A549 (cell line): ENCODE measurements around the gene KBTBD8. TPM values are rescaled to one million over a fixed set of nuclear protein-coding genes. Genes with fewer than 3 reads are reported as not detected.

Source experiments
- ATAC-seq, 2 experiments: fragments of 200-7000 bp in 1 of 2; fragments of >200 bp in 1 of 2; cut with Nextera tagmentation in 1 of 2; cut with Tn5 transposase in 1 of 2; 3 replicates each; pipeline versions ENCODE4 v1.8.0 to v1.9.1; 2018 to 2020; ENCODE audit warnings: mild to moderate bottlenecking in 1 of 2, moderate library complexity in 1 of 2
- CTCF ChIA-PET: fragments of 300-600 bp; sonication (Branson Sonifier 250); formaldehyde crosslinking; extraction: SDS; loops from one replicate; lab custom pipeline; 2021; ENCODE audit warnings: antibody characterized with exemption, inconsistent platforms; lab: Yijun Ruan, JAX
- POLR2A ChIA-PET: fragments of 350-600 bp; formaldehyde crosslinking; extraction: SDS; loops from one replicate; lab custom pipeline; 2021; ENCODE audit warnings: antibody characterized with exemption, inconsistent platforms; lab: Yijun Ruan, JAX
- DNase-seq, 2 experiments: peaks; one replicate each; pipeline versions ENCODE4 v3.0.0 to v3.0.0-alpha.2; 2011 to 2016; ENCODE audit warnings: low read depth in 1 of 2, low spot score in 1 of 2
- FAIRE-seq: peaks from 2 replicates; lab custom pipeline; 2011; peaks lifted over from hg19 to GRCh38; lab: Jason Lieb, UNC
- H3K27ac ChIP-seq, 2 experiments: fragments of >200 bp; sonication (Bioruptor Twin); formaldehyde crosslinking; 3 replicates each; pipeline ENCODE4 v1.5.1; 2016 to 2017
- H3K4me1 ChIP-seq: fragments of >200 bp; sonication (Bioruptor Twin); formaldehyde crosslinking; 3 replicates; pipeline ENCODE4 v1.6.1; 2016
- H3K4me2 ChIP-seq: fragments of >200 bp; sonication (Bioruptor Twin); formaldehyde crosslinking; 3 replicates; pipeline ENCODE4 v1.6.1; 2016
- H3K4me3 ChIP-seq: fragments of >200 bp; sonication (Bioruptor Twin); formaldehyde crosslinking; 3 replicates; pipeline ENCODE4 v1.5.1; 2016
- H3K9me3 ChIP-seq: fragments of >200 bp; sonication (Bioruptor Twin); formaldehyde crosslinking; 3 replicates; pipeline ENCODE4 v1.6.1; 2016
- BHLHE40 ChIP-seq: IDR thresholded peaks from 2 replicates; pipeline ENCODE4 v1.6.1; 2012; ENCODE audit warnings: low read depth, low read length, inconsistent platforms
- CBX8 ChIP-seq: fragments of 200-600 bp; sonication (generic); IDR thresholded peaks from 2 replicates; pipeline ENCODE4 v1.6.1; 2016
- CEBPB ChIP-seq, 2 experiments: fragments of >200 bp in 1 of 2; sonication (Bioruptor Twin) in 1 of 2; formaldehyde crosslinking in 1 of 2; IDR thresholded peaks; 2 replicates each; pipeline ENCODE4 v1.6.1; 2012 to 2016
- CHD4 ChIP-seq: fragments of 200-600 bp; sonication (generic); IDR thresholded peaks from 2 replicates; pipeline ENCODE4 v1.6.1; 2016; ENCODE audit warnings: antibody characterized with exemption, mild to moderate bottlenecking, borderline replicate concordance
- EHF ChIP-seq: fragments of 250-450 bp; sonication (Bioruptor Pico); IDR thresholded peaks from 2 replicates; pipeline ENCODE4 v1.5.0; 2020; ENCODE audit warnings: mild to moderate bottlenecking
- ESRRA ChIP-seq: fragments of 150-350 bp; IDR thresholded peaks from 2 replicates; pipeline ENCODE4 v1.6.1; 2014; ENCODE audit warnings: mild to moderate bottlenecking, low read length, borderline replicate concordance
- FOSB ChIP-seq: fragments of 250-450 bp; sonication (Bioruptor Pico); IDR thresholded peaks from 2 replicates; pipeline ENCODE4 v1.5.0; 2020; ENCODE audit warnings: mild to moderate bottlenecking, moderate library complexity
- HEYL ChIP-seq: fragments of 250-450 bp; sonication (Bioruptor Pico); IDR thresholded peaks from 2 replicates; pipeline ENCODE4 v1.8.0; 2021; ENCODE audit warnings: mild to moderate bottlenecking, moderate library complexity
- HOXB13 ChIP-seq: fragments of 250-450 bp; sonication (Bioruptor Pico); IDR thresholded peaks from 2 replicates; pipeline ENCODE4 v1.5.0; 2020; ENCODE audit warnings: low read depth, mild to moderate bottlenecking, moderate library complexity
- JUN ChIP-seq, 2 experiments: fragments of >200 bp; sonication (Bioruptor Twin); formaldehyde crosslinking; IDR thresholded peaks; 2 replicates in 1 of 2; 3 replicates in 1 of 2; pipeline ENCODE4 v1.6.1; 2016 to 2017
- KDM1A ChIP-seq: fragments of 200-600 bp; sonication (generic); IDR thresholded peaks from 2 replicates; pipeline ENCODE4 v1.6.1; 2016; ENCODE audit warnings: low read depth, mild to moderate bottlenecking
- POLR2A ChIP-seq: IDR thresholded peaks from 2 replicates; pipeline ENCODE4 v1.6.1; 2012; ENCODE audit warnings: mild to moderate bottlenecking, low read length
- RAD21 ChIP-seq, 2 experiments: fragments of >200 bp in 1 of 2; sonication (Bioruptor Twin) in 1 of 2; formaldehyde crosslinking in 1 of 2; IDR thresholded peaks in 1 of 2; conservative IDR thresholded peaks in 1 of 2; 2 replicates in 1 of 2; 3 replicates in 1 of 2; pipeline ENCODE4 v1.6.1; 2012 to 2018; ENCODE audit warnings: inconsistent platforms in 1 of 2
- RCOR1 ChIP-seq: fragments of 150-350 bp; IDR thresholded peaks from 2 replicates; pipeline ENCODE4 v1.6.1; 2014; ENCODE audit warnings: antibody characterized with exemption, low read length, low read depth
- SMC3 ChIP-seq: fragments of >200 bp; sonication (Bioruptor Twin); formaldehyde crosslinking; IDR thresholded peaks from 3 replicates; pipeline ENCODE4 v1.6.1; 2018; ENCODE audit warnings: inconsistent platforms
- TFCP2L1 ChIP-seq: fragments of 250-450 bp; sonication (Bioruptor Pico); IDR thresholded peaks from 2 replicates; pipeline ENCODE4 v1.5.0; 2021; ENCODE audit warnings: mild to moderate bottlenecking
- ZFP36 ChIP-seq: fragments of 450-650 bp; IDR thresholded peaks from 2 replicates; pipeline ENCODE4 v1.6.1; 2014; ENCODE audit warnings: borderline replicate concordance; ENCODE audit not compliant: partially characterized antibody
- WGBS: methylation state at CpG from one replicate; pipeline ENCODE4 v1.1.6; 2017; ENCODE audit errors: missing lambda C conversion rate; 5-methylcytosine and 5-hydroxymethylcytosine counted together
- polyA plus RNA-seq, 4 experiments: library from polyadenylated mRNA; depleted of rRNA in 3 of 4; stranded (reverse); fragments of >200 nt; fragmentation: RNase III in 1 of 4; extraction: RNeasy Plus Mini Kit Qiagen cat#74134 plus additional on column Dnase treatment in 1 of 4; gene quantifications; 2 replicates in 3 of 4; 3 replicates in 1 of 4; pipeline ENCODE4 v1.2.3, GENCODE V29; 2011 to 2017
- TF ChIP-seq, protein P1 (sequence below): IDR thresholded peaks from 2 replicates; pipeline ENCODE4 v1.6.1; 2012
- TF ChIP-seq, protein P2 (sequence below): fragments of >200 bp; sonication (Bioruptor Twin); formaldehyde crosslinking; IDR thresholded peaks from 2 replicates; pipeline ENCODE4 v1.6.1; 2016
- TF ChIP-seq, protein P3 (sequence below): fragments of 250-450 bp; sonication (Bioruptor Pico); IDR thresholded peaks from 2 replicates; pipeline ENCODE4 v1.5.0; 2021; ENCODE audit warnings: mild to moderate bottlenecking, moderate library complexity, borderline replicate concordance
- TF ChIP-seq, protein P4 (sequence below): IDR thresholded peaks from 2 replicates; pipeline ENCODE4 v1.6.1; 2012
- TF ChIP-seq, protein P5 (sequence below): fragments of >200 bp; sonication (Bioruptor Twin); formaldehyde crosslinking; IDR thresholded peaks from 3 replicates; pipeline ENCODE4 v1.5.1; 2016

Gene KBTBD8
- polyA plus RNA-seq, 2 of the 4 experiments (the other 2 are of a cell fraction) = 0.61 to 1.0 TPM

DNA sequence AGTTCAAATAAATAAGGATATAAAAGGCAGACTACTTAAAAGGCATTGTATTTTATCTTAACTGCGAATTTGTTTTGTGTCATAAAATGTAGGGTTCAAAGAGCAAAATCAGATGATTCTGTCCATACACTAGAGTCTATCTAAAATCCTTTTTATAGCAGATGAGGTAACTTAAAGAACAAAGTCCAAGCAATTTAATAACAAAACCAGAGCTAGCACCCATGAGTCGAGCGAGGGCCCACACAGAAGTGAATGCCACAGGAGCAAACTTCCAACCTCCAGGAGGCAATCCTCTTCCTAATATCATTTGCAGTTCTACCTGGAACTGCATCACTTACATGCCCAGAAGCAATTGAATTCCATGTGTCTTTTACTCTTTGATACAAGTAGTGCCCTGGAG is 35.4 kb upstream of the KBTBD8 start:
- POLR2A ChIA-PET = no interaction called here
- Histone ChIP-seq H3K4me1 (no peaks in the 10 kb centered on the region), H3K9me3 (no peaks in the 10 kb centered on the region), H3K27ac (no peak overlapping the region), H3K4me3 (no peak overlapping the region), H3K4me2 (no peak overlapping the region)
- no peak for ATAC-seq
- CTCF ChIA-PET = interaction anchor here (1.3 kb wide), 1 partner anchor 10 kb away, joined by 4 read pairs; no protein-coding TSS in a partner anchor
- TF ChIP-seq RCOR1 (no peak), TFCP2L1 (CRISPR knock-in tag) (no peak), ESRRA (no peak)
- FAIRE-seq = no peak
- no peak for DNase-seq
- WGBS = 20% methylated on average over 3 of the region's 3 CpGs

DNA sequence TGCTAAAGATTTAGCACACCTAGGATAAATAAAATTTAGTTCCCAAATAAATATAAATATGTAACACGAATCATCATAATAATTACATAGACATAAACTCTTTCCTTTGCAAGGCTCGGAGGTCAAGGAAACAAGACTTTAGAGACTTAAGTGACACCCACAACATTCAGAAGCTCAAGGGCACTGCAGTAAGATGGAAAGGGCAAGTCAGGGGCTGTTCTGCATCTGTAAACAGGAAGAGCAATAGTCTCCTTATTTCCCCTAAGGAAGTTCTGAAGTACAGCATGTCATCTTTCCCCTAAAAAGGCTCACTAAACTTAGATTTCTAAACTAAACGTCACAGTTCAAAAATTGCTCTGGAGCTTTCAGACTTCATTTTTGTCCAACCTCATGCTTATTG is 26.9 kb upstream of the KBTBD8 start:
- no peak for ATAC-seq
- Histone ChIP-seq H3K4me1 (no peaks in the 10 kb centered on the region), H3K27ac (no peak overlapping the region), H3K4me3 (no peak overlapping the region), H3K9me3 (no peaks in the 10 kb centered on the region), H3K4me2 (no peak overlapping the region)
- POLR2A ChIA-PET = no interaction called here
- CTCF ChIA-PET = interaction anchor here (1.2 to 3.9 kb wide), 9 partner anchors 9 to 1910 kb away, joined by 3 to 28 read pairs (median 5); no protein-coding TSS in a partner anchor
- TF ChIP-seq, protein P1, sequence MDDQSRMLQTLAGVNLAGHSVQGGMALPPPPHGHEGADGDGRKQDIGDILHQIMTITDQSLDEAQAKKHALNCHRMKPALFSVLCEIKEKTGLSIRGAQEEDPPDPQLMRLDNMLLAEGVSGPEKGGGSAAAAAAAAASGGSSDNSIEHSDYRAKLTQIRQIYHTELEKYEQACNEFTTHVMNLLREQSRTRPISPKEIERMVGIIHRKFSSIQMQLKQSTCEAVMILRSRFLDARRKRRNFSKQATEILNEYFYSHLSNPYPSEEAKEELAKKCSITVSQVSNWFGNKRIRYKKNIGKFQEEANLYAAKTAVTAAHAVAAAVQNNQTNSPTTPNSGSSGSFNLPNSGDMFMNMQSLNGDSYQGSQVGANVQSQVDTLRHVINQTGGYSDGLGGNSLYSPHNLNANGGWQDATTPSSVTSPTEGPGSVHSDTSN = no peak
- TF ChIP-seq, protein P2, sequence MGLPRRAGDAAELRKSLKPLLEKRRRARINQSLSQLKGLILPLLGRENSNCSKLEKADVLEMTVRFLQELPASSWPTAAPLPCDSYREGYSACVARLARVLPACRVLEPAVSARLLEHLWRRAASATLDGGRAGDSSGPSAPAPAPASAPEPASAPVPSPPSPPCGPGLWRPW = no peak
- no peak for TF ChIP-seq EHF (CRISPR knock-in tag)
- DNase-seq = no peak
- no peak for FAIRE-seq
- WGBS = 41% methylated on average over 3 of the region's 3 CpGs

DNA sequence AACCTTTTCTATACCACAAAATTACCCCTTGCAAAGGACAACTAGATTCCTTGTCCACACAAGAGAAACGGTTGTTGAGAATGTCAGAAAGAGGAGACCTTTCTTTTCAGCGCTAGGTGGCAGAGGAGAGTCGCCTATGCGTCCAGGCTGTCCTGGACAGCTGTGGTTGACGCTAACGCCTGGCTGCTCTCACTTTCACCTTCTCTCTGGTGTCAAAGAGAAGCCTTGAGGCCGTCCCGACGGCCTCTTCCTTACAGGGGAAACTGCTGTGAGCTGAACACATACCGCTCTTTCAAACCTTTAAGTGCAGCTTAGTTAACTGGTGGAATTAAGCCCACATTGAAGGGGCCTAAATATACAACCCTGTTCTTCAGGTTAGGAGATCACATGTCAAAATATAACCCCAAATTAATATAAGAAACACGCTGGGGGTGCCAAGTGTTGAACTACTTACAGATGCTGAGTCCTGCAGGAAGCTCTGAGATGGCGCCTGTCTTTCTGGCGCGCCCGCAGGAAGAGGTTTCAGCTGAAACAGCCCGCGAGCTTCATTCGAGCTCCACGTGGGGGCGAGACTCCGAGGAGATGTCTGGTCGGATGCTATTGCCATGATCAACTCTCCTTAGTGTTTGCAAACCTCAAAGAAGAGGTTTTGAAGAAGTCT is 26.1 kb upstream of the KBTBD8 start:
- DNase-seq = peak; percentile 52 to 55
- H3K4me3 ChIP-seq = peak overlapping the region; percentile 36

DNA sequence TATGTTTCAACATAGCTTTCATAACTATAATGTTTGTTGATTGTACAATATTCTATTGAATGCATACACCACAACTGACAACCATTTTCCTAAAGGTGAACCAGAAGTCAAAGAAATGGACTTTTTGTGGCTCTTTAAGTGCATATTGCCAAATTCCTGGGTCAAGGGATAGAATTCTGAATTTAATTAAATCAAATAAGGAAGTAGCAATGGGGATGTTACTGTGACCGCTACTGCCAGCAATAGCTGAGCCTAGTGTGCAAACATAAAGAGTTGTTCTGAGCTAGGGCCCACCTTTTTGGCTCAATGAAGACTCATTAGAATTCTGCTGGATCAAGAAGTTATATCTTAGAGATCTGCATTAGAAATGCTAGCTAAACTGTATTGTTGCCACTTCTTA is 17.3 kb upstream of the KBTBD8 start:
- FAIRE-seq (no peak), ATAC-seq (no peak), DNase-seq (no peak)
- 20% methylated on average over 1 of the region's 1 CpG for WGBS
- POLR2A ChIA-PET = no interaction called here
- no peak overlapping the region for H3K4me3 ChIP-seq
- H3K9me3 ChIP-seq = no peaks in the 10 kb centered on the region
- CTCF ChIA-PET = interaction anchor here (1.1 kb wide), 2 partner anchors 8 to 10 kb away, joined by 3 to 4 read pairs; no protein-coding TSS in a partner anchor
- H3K4me1 ChIP-seq = no peaks in the 10 kb centered on the region
- H3K27ac ChIP-seq = no peak overlapping the region
- H3K4me2 ChIP-seq = no peak overlapping the region
- TF ChIP-seq, protein P1 = no peak
- no peak for TF ChIP-seq POLR2A
- TF ChIP-seq CHD4 = no peak
- no peak for TF ChIP-seq SMC3
- TF ChIP-seq HOXB13 (CRISPR knock-in tag) = no peak
- no peak for TF ChIP-seq KDM1A
- TF ChIP-seq CBX8 = no peak
- TF ChIP-seq JUN (IDR thresholded peaks at IDR 0.05) = no peak
- TF ChIP-seq RCOR1 = no peak
- TF ChIP-seq, protein P3, sequence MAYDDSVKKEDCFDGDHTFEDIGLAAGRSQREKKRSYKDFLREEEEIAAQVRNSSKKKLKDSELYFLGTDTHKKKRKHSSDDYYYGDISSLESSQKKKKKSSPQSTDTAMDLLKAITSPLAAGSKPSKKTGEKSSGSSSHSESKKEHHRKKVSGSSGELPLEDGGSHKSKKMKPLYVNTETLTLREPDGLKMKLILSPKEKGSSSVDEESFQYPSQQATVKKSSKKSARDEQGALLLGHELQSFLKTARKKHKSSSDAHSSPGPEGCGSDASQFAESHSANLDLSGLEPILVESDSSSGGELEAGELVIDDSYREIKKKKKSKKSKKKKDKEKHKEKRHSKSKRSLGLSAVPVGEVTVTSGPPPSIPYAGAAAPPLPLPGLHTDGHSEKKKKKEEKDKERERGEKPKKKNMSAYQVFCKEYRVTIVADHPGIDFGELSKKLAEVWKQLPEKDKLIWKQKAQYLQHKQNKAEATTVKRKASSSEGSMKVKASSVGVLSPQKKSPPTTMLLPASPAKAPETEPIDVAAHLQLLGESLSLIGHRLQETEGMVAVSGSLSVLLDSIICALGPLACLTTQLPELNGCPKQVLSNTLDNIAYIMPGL (CRISPR knock-in tag) = no peak
- no peak for TF ChIP-seq HEYL
- TF ChIP-seq RAD21 (conservative IDR thresholded peaks at IDR 0.05 in 1 of 2, IDR thresholded peaks at IDR 0.05 in 1 of 2) = no peak

More for the DNA sequence above, 26.1 kb upstream of the KBTBD8 start:
- no peaks in the 10 kb centered on the region for H3K9me3 ChIP-seq
- no peaks in the 10 kb centered on the region for H3K4me1 ChIP-seq
- CTCF ChIA-PET = interaction anchor here (0.7 to 3.9 kb wide), 18 partner anchors 9 to 1924 kb away, joined by 3 to 28 read pairs (median 4); no protein-coding TSS in a partner anchor
- peak; percentile 98 to 99 for ATAC-seq
- FAIRE-seq = no peak
- no peak overlapping the region for H3K27ac ChIP-seq
- TF ChIP-seq RAD21 (conservative IDR thresholded peaks at IDR 0.05 in 1 of 2, IDR thresholded peaks at IDR 0.05 in 1 of 2) (peak; percentile 64 to 65), SMC3 (peak; percentile 57), HEYL (no peak), CEBPB (IDR thresholded peaks at IDR 0.05) (no peak), ZFP36 (no peak), BHLHE40 (no peak), FOSB (CRISPR knock-in tag) (no peak)
- TF ChIP-seq, protein P4, sequence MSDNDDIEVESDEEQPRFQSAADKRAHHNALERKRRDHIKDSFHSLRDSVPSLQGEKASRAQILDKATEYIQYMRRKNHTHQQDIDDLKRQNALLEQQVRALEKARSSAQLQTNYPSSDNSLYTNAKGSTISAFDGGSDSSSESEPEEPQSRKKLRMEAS = peak; percentile 46; the same call in 1 of the 2 replicates
- TF ChIP-seq, protein P5, sequence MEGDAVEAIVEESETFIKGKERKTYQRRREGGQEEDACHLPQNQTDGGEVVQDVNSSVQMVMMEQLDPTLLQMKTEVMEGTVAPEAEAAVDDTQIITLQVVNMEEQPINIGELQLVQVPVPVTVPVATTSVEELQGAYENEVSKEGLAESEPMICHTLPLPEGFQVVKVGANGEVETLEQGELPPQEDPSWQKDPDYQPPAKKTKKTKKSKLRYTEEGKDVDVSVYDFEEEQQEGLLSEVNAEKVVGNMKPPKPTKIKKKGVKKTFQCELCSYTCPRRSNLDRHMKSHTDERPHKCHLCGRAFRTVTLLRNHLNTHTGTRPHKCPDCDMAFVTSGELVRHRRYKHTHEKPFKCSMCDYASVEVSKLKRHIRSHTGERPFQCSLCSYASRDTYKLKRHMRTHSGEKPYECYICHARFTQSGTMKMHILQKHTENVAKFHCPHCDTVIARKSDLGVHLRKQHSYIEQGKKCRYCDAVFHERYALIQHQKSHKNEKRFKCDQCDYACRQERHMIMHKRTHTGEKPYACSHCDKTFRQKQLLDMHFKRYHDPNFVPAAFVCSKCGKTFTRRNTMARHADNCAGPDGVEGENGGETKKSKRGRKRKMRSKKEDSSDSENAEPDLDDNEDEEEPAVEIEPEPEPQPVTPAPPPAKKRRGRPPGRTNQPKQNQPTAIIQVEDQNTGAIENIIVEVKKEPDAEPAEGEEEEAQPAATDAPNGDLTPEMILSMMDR = peak; percentile 67
- H3K4me2 ChIP-seq = peak overlapping the region; percentile 85
- WGBS = 18% methylated on average over 18 of the region's 22 CpGs
- POLR2A ChIA-PET = no interaction called here
